ENCODE measurements around the gene CCDC170. TPM values are rescaled to one million over a fixed set of nuclear protein-coding genes. Genes with fewer than 3 reads are reported as not detected.

The CCDC170 gene
- total and polyA plus RNA-seq, 9 donors, result 3.8 to 19.8 (median 8.9) TPM

DNA sequence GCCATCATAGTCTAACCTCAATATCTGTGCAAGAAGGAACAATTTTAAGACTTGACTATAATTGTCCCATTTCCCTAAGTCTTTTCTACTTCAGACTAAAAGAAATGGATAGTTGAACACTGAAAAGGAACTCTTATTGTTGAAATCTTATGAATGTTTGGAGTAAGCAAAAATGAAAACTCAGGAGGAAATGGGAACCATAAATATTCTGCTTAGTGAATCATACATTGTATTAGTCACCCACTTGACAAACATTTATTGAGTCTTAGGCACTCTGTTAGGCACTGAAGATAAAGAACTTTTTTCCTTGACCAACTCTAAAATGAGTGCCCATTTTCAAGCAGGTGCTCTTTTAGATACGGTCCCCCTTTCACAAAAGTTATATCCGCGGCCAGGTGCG, 8.7 kb downstream of the CCDC170 start:
- no peak overlapping the region for H3K27ac ChIP-seq
- no peaks in the 10 kb centered on the region for H3K4me1 ChIP-seq (ENCODE audit: insufficient read depth)
- DNase-seq, result no peak
- intact Hi-C loops (cut with DNase I), result no loop called here
- 89 to 92% (median 90%) methylated on average over 4 of the region's 4 CpGs for WGBS, 3 donors
- no peaks in the 10 kb centered on the region for H3K27me3 ChIP-seq
- no peaks in the 10 kb centered on the region for H3K36me3 ChIP-seq
- H3K9me3 ChIP-seq, result no peaks in the 10 kb centered on the region
- no peak for TF ChIP-seq EP300 (IDR thresholded peaks at IDR 0.05)
- TF ChIP-seq POLR2A (IDR thresholded peaks at IDR 0.05), result no peak
- no peak for TF ChIP-seq CTCF (IDR thresholded peaks at IDR 0.05)
- no peak overlapping the region for H3K4me3 ChIP-seq

DNA sequence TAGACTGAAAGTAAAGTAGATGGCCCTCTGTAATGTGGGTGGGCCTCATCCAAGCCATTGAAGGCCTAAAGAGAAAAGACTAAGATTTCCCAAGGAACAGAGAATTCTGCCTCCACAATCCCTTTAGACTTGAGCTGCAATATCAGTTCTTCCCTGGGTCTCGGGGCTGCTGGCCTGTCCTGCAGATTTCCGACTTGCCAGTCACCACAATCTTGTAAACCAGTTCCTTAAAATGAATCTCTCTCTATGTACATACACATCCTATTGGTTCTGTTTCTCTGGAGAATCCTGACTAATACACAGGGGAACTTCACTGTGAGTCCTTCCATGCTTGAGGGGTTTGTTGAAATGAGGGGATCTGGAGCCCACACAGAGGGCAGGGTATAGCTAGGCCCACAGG, 12.9 kb downstream of the CCDC170 start:
- no peak overlapping the region for H3K27ac ChIP-seq
- H3K4me1 ChIP-seq (ENCODE audit: insufficient read depth), result no peaks in the 10 kb centered on the region
- intact Hi-C loops (cut with DNase I), result no loop called here
- no peaks in the 10 kb centered on the region for H3K36me3 ChIP-seq
- DNase-seq, result no peak
- H3K27me3 ChIP-seq, result no peaks in the 10 kb centered on the region
- H3K9me3 ChIP-seq, result no peaks in the 10 kb centered on the region
- TF ChIP-seq CTCF (IDR thresholded peaks at IDR 0.05) (no peak), EP300 (IDR thresholded peaks at IDR 0.05) (no peak), POLR2A (IDR thresholded peaks at IDR 0.05) (no peak)
- WGBS, 3 donors, result 91 to 94% (median 92%) methylated on average over 2 of the region's 2 CpGs
- no peak overlapping the region for H3K4me3 ChIP-seq

DNA sequence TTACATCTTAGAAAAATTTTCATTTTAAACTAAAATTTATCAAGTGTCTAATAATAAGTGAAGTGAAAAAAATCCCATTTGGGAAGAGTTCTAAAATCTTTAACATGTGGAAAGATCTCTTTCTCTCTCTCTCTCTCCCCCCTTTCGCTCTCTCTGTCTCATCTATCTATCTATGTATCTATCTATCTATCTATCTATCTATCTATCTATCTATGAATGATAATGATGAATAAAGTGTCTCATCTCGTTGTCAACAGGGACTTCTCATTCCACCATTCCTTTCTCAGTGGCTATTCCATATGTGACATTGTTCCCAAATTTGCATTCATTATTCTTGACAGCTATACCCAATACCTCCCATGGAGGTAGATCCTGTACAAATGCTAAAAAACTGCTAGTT, 15.2 kb downstream of the CCDC170 start:
- H3K27me3 ChIP-seq, result no peaks in the 10 kb centered on the region
- WGBS, 3 donors, result 86 to 89% (median 88%) methylated on average over 2 of the region's 2 CpGs
- no peak for DNase-seq
- no peaks in the 10 kb centered on the region for H3K36me3 ChIP-seq
- intact Hi-C loops (cut with DNase I), result no loop called here
- no peaks in the 10 kb centered on the region for H3K9me3 ChIP-seq
- H3K4me1 ChIP-seq (ENCODE audit: insufficient read depth), result no peaks in the 10 kb centered on the region
- no peak for TF ChIP-seq POLR2A (IDR thresholded peaks at IDR 0.05)
- no peak for TF ChIP-seq CTCF (IDR thresholded peaks at IDR 0.05)
- no peak for TF ChIP-seq EP300 (IDR thresholded peaks at IDR 0.05)
- no peak overlapping the region for H3K4me3 ChIP-seq
- H3K27ac ChIP-seq, result no peak overlapping the region

DNA sequence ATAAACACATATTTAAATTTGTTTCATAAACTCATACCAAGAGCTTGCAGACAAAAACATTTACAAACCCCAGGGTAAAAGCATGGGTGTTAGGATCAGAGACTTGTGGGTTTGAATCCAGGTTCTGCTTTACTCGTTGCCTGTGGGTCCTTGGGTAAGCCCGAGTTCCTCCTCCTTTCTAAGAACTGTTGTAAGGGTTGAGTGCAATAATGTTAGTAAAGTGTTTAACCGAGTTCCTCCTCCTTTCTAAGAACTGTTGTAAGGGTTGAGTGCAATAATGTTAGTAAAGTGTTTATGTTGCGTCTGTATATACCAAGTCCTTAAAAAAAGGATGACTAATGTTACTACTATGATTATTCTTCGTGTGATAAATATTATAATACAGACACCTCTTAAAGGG, 18.7 kb downstream of the CCDC170 start:
- Histone ChIP-seq H3K4me3 (no peak overlapping the region), H3K36me3 (no peaks in the 10 kb centered on the region), H3K27ac (no peak overlapping the region), H3K9me3 (no peaks in the 10 kb centered on the region), H3K4me1 (ENCODE audit: insufficient read depth) (no peaks in the 10 kb centered on the region), H3K27me3 (no peaks in the 10 kb centered on the region)
- intact Hi-C loops (cut with DNase I), result no loop called here
- no peak for DNase-seq
- no peak for TF ChIP-seq EP300 (IDR thresholded peaks at IDR 0.05)
- TF ChIP-seq POLR2A (IDR thresholded peaks at IDR 0.05), result no peak
- no peak for TF ChIP-seq CTCF (IDR thresholded peaks at IDR 0.05)
- whole genome bisulfite sequencing, 3 donors, result 88 to 94% (median 92%) methylated on average over 5 of the region's 5 CpGs
